Osteocyte (in vitro differentiated cells): Measurements from ENCODE around the gene SLC25A52. TPM values are rescaled to one million over a fixed set of nuclear protein-coding genes. Genes with fewer than 3 reads are reported as not detected.

Experiments
- DNase-seq: peaks from one replicate; pipeline ENCODE4 v3.0.0; 2021; ENCODE audit warnings: mixed read lengths; ENCODE audit not compliant: unreplicated experiment; ENCODE audit errors: extremely low spot score
- H3K27ac Mint-ChIP-seq: one replicate; pipeline ENCODE4 v1.8.0; 2021; ENCODE audit warnings: mild to moderate bottlenecking, mixed read lengths; ENCODE audit not compliant: unreplicated experiment
- H3K27me3 Mint-ChIP-seq: one replicate; pipeline ENCODE4 v1.8.0; 2021; ENCODE audit warnings: mixed read lengths; ENCODE audit not compliant: unreplicated experiment
- H3K36me3 Mint-ChIP-seq: one replicate; pipeline ENCODE4 v1.8.0; 2021; ENCODE audit warnings: mixed read lengths; ENCODE audit not compliant: unreplicated experiment
- H3K4me1 Mint-ChIP-seq: one replicate; pipeline ENCODE4 v1.8.0; 2021; ENCODE audit warnings: mixed read lengths; ENCODE audit not compliant: unreplicated experiment
- H3K4me3 Mint-ChIP-seq: one replicate; pipeline ENCODE4 v1.8.0; 2021; ENCODE audit warnings: mild to moderate bottlenecking, moderate library complexity, mixed read lengths; ENCODE audit not compliant: unreplicated experiment
- H3K9me3 Mint-ChIP-seq: one replicate; pipeline ENCODE4 v1.8.0; 2021; ENCODE audit warnings: mixed read lengths; ENCODE audit not compliant: unreplicated experiment
- CTCF ChIP-seq: fragments of 200-600 bp; sonication (generic); IDR thresholded peaks from 2 replicates; pipeline ENCODE4 v1.5.0; 2021; ENCODE audit warnings: antibody characterized with exemption, mild to moderate bottlenecking, moderate library complexity
- total RNA-seq: library from RNA; stranded (reverse); gene quantifications from 2 replicates; pipeline ENCODE4 v1.2.1, GENCODE V29; 2021

Gene SLC25A52
- total RNA-seq, 1 donor from 2014 or later: not detected

- Mint-ChIP-seq H3K27me3 (peaks cover 5% of the 10 kb centered on the region), H3K4me3 (no peak overlapping the region), H3K27ac (no peak overlapping the region), H3K36me3 (no peaks in the 10 kb centered on the region), H3K4me1 (no peaks in the 10 kb centered on the region), H3K9me3 (peaks cover 14% of the 10 kb centered on the region)
- no peak for DNase-seq
- no peak for TF ChIP-seq CTCF
Measured at GRCh38 chr18:31778391-31778950, 17.8 kb upstream of the SLC25A52 start.

- Mint-ChIP-seq H3K27ac (no peak overlapping the region), H3K4me3 (no peak overlapping the region), H3K9me3 (peaks cover 14% of the 10 kb centered on the region), H3K36me3 (no peaks in the 10 kb centered on the region), H3K4me1 (no peaks in the 10 kb centered on the region), H3K27me3 (peaks cover 5% of the 10 kb centered on the region)
- no peak for TF ChIP-seq CTCF
- DNase-seq: no peak
Measured at GRCh38 chr18:31776093-31776492, 15.4 kb upstream of the SLC25A52 start.

- no peaks in the 10 kb centered on the region for H3K36me3 Mint-ChIP-seq
- H3K27ac Mint-ChIP-seq: no peak overlapping the region
Measured at GRCh38 chr18:31774962-31775361, 14.3 kb upstream of the SLC25A52 start.

GRCh38 chr18:31774477-31774785 is 13.8 kb upstream of the SLC25A52 start:
- Mint-ChIP-seq H3K9me3 (peaks cover 10% of the 10 kb centered on the region), H3K27ac (no peak overlapping the region), H3K4me1 (no peaks in the 10 kb centered on the region), H3K4me3 (no peak overlapping the region), H3K27me3 (peaks cover 8% of the 10 kb centered on the region), H3K36me3 (no peaks in the 10 kb centered on the region)
- no peak for TF ChIP-seq CTCF
- DNase-seq: no peak

More at GRCh38 chr18:31774962-31775361, 14.3 kb upstream of the SLC25A52 start:
- Mint-ChIP-seq H3K4me3 (no peak overlapping the region), H3K9me3 (peaks cover 10% of the 10 kb centered on the region), H3K4me1 (no peaks in the 10 kb centered on the region), H3K27me3 (peaks cover 5% of the 10 kb centered on the region)
- DNase-seq: no peak
- TF ChIP-seq CTCF: no peak

- DNase-seq: no peak
- H3K4me1 Mint-ChIP-seq: no peaks in the 10 kb centered on the region
- H3K4me3 Mint-ChIP-seq: no peak overlapping the region
- H3K9me3 Mint-ChIP-seq: peaks cover 10% of the 10 kb centered on the region
- TF ChIP-seq CTCF: no peak
- no peak overlapping the region for H3K27ac Mint-ChIP-seq
- H3K36me3 Mint-ChIP-seq: no peaks in the 10 kb centered on the region
- peaks cover 12% of the 10 kb centered on the region for H3K27me3 Mint-ChIP-seq
Measured at GRCh38 chr18:31773774-31774476, 13.2 kb upstream of the SLC25A52 start.
